ENCODE measurements around the gene NLGN1. TPM values are rescaled to one million over a fixed set of nuclear protein-coding genes. Genes with fewer than 3 reads are reported as not detected.
A peak's percentile ranks its signal among the peaks of the same experiment; 100 is the strongest.

NLGN1 gene
- total and polyA plus RNA-seq, 2 experiments from 2014 or later: 5.3 to 10.9 TPM

GRCh38 chr3:173599673-173600072, 202.1 kb downstream of the NLGN1 start:
- Histone ChIP-seq H3K27ac (no peak overlapping the region), H3K36me3 (no peaks in the 10 kb centered on the region), H3K4me3 (no peak overlapping the region), H3K9me3 (ENCODE audit: low read depth) (no peaks in the 10 kb centered on the region), H3K4me1 (ENCODE audit: low read depth) (no peaks in the 10 kb centered on the region), H3K27me3 (no peaks in the 10 kb centered on the region)
- TF ChIP-seq, protein P1, sequence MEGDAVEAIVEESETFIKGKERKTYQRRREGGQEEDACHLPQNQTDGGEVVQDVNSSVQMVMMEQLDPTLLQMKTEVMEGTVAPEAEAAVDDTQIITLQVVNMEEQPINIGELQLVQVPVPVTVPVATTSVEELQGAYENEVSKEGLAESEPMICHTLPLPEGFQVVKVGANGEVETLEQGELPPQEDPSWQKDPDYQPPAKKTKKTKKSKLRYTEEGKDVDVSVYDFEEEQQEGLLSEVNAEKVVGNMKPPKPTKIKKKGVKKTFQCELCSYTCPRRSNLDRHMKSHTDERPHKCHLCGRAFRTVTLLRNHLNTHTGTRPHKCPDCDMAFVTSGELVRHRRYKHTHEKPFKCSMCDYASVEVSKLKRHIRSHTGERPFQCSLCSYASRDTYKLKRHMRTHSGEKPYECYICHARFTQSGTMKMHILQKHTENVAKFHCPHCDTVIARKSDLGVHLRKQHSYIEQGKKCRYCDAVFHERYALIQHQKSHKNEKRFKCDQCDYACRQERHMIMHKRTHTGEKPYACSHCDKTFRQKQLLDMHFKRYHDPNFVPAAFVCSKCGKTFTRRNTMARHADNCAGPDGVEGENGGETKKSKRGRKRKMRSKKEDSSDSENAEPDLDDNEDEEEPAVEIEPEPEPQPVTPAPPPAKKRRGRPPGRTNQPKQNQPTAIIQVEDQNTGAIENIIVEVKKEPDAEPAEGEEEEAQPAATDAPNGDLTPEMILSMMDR (IDR thresholded peaks at IDR 0.05; ENCODE audit: low read depth, low read length): no peak
- no peak for DNase-seq (ENCODE audit: low read depth in 1 of 2, low spot score in 1 of 2)

DNA sequence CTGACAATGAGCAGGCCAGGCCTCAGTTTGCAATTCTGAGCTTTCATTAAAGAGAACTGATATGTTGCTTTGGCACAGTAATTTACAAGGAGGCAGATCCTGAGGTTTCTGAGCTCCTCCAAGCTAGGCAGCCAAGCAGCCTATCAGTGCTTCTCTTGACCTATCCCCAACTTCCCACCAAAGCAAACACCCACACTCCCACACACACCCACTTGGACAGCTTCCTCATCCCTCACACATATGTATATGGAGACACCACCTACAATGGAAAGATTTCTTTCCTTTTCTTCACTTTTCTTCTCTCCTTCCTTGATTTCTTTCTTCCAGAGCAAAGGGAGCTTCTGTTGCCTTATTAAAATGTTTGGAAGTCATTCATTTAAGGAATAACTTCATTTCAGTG, 217.0 kb downstream of the NLGN1 start:
- Histone ChIP-seq H3K9me3 (ENCODE audit: low read depth) (no peaks in the 10 kb centered on the region), H3K27me3 (no peaks in the 10 kb centered on the region), H3K36me3 (no peaks in the 10 kb centered on the region), H3K4me1 (ENCODE audit: low read depth) (peaks cover 18% of the 10 kb centered on the region), H3K27ac (no peak overlapping the region), H3K4me3 (no peak overlapping the region)
- no peak for DNase-seq (ENCODE audit: low read depth in 1 of 2, low spot score in 1 of 2)
- TF ChIP-seq, protein P1 (IDR thresholded peaks at IDR 0.05; ENCODE audit: low read depth, low read length): no peak

- no peak for DNase-seq (ENCODE audit: low read depth in 1 of 2, low spot score in 1 of 2)
- TF ChIP-seq, protein P1 (IDR thresholded peaks at IDR 0.05; ENCODE audit: low read depth, low read length): no peak
- no peak overlapping the region for H3K27ac ChIP-seq
- no peaks in the 10 kb centered on the region for H3K36me3 ChIP-seq
- no peaks in the 10 kb centered on the region for H3K9me3 ChIP-seq (ENCODE audit: low read depth)
- no peak overlapping the region for H3K4me3 ChIP-seq
- no peaks in the 10 kb centered on the region for H3K27me3 ChIP-seq
- H3K4me1 ChIP-seq (ENCODE audit: low read depth): peaks cover 23% of the 10 kb centered on the region
These were observed 218.1 kb downstream of the NLGN1 start for GRCh38 chr3:173615661-173616060.

DNA sequence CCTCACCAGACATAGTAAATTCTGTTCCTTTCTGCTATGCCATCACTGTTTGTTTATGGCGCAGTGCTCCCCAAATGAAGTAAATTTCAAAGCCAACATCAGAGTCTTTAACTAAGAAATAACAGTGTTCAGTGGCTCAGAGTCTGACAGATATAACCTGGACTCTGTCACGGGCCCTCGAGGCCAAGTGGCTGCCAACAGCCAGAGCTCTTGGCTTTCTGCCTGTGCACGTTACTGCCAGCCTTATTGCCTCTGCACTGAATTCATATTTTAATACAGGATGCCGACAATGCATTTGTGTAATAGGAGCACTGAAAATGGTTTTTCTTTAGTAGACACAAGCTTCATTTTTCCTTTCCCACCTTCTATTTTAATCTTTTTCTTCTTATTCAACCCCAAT, 219.9 kb downstream of the NLGN1 start:
- Histone ChIP-seq H3K4me3 (no peak overlapping the region), H3K27ac (peak overlapping the region; percentile 58), H3K36me3 (no peaks in the 10 kb centered on the region), H3K9me3 (ENCODE audit: low read depth) (no peaks in the 10 kb centered on the region), H3K27me3 (no peaks in the 10 kb centered on the region), H3K4me1 (ENCODE audit: low read depth) (peaks cover 27% of the 10 kb centered on the region)
- peak in 1 of 2 donors; percentile 80 for DNase-seq (ENCODE audit: low read depth in 1 of 2, low spot score in 1 of 2)
- TF ChIP-seq, protein P1 (IDR thresholded peaks at IDR 0.05; ENCODE audit: low read depth, low read length): no peak

- peaks cover 27% of the 10 kb centered on the region for H3K4me1 ChIP-seq (ENCODE audit: low read depth)
- TF ChIP-seq, protein P1 (IDR thresholded peaks at IDR 0.05; ENCODE audit: low read depth, low read length): no peak
- H3K36me3 ChIP-seq: no peaks in the 10 kb centered on the region
- no peak for DNase-seq (ENCODE audit: low read depth in 1 of 2, low spot score in 1 of 2)
- H3K9me3 ChIP-seq (ENCODE audit: low read depth): no peaks in the 10 kb centered on the region
- H3K27me3 ChIP-seq: no peaks in the 10 kb centered on the region
- H3K4me3 ChIP-seq: no peak overlapping the region
- no peak overlapping the region for H3K27ac ChIP-seq
These were observed 220.6 kb downstream of the NLGN1 start for GRCh38 chr3:173618148-173618547.

DNA sequence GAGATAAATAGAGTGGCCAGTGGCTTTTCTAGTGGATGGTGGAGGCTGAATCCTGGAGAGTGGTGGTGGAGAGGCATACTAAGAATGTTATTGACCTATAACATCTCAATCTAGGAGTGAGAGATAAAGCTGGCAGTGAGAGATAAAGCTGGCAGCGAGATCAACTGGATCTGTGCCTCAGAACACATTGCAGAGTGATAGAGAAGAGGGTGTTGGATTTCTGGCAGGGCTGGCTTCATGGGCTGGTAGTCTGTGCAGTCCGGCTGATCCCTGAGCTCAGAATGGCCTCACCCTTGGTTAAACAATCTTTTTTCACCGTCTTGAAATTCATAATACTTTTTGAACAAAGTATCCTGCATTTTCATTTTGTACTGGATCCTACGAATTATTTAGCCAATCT, 221.2 kb downstream of the NLGN1 start:
- no peaks in the 10 kb centered on the region for H3K9me3 ChIP-seq (ENCODE audit: low read depth)
- H3K36me3 ChIP-seq: no peaks in the 10 kb centered on the region
- H3K4me3 ChIP-seq: no peak overlapping the region
- no peaks in the 10 kb centered on the region for H3K27me3 ChIP-seq
- DNase-seq (ENCODE audit: low read depth in 1 of 2, low spot score in 1 of 2): no peak
- H3K4me1 ChIP-seq (ENCODE audit: low read depth): peaks cover 27% of the 10 kb centered on the region
- TF ChIP-seq, protein P1 (IDR thresholded peaks at IDR 0.05; ENCODE audit: low read depth, low read length): no peak
- H3K27ac ChIP-seq: no peak overlapping the region

Measured in cardiac muscle cell (in vitro differentiated cells and primary cell).